ENCODE measurements around the gene HBZ. TPM values are rescaled to one million over a fixed set of nuclear protein-coding genes. Genes with fewer than 3 reads are reported as not detected.
A peak's percentile ranks its signal among the peaks of the same experiment; 100 is the strongest.

Gene HBZ
- total and polyA plus RNA-seq, 3 donors from 2014 or later: 1.1 to 9.0 (median 3.7) TPM

DNA sequence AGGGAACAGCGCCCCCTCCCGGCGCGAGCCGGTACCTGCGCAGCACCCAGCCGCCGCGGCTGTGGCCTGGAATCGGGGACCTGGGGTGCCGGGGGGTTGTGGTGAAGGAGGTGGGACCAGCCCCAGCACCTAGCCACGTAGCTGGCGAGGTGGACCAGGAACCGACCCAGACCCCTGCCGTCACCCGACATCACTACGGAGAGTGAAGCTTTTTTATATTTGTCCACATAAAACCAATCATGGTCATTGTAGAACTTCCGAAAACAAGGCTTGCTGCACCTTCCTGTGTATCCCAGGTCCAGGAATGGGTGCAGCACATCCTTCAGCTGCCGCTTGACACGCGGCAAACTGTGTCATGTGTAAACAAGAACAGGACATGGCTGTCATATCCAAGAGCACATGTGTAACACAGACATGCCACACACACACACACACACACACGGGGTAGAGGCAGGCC, 29.1 kb downstream of the HBZ start:
- no peak for DNase-seq
- Histone ChIP-seq H3K9me3 (no peaks in the 10 kb centered on the region), H3K4me3 (peak overlapping the region in 1 of 2 donors; percentile 54), H3K36me3 (ENCODE audit: low read depth, missing control alignments) (no peaks in the 10 kb centered on the region), H3K27ac (no peak overlapping the region), H3K27me3 (no peaks in the 10 kb centered on the region), H3K4me1 (peaks cover 11% of the 10 kb centered on the region)
- TF ChIP-seq, protein P1, sequence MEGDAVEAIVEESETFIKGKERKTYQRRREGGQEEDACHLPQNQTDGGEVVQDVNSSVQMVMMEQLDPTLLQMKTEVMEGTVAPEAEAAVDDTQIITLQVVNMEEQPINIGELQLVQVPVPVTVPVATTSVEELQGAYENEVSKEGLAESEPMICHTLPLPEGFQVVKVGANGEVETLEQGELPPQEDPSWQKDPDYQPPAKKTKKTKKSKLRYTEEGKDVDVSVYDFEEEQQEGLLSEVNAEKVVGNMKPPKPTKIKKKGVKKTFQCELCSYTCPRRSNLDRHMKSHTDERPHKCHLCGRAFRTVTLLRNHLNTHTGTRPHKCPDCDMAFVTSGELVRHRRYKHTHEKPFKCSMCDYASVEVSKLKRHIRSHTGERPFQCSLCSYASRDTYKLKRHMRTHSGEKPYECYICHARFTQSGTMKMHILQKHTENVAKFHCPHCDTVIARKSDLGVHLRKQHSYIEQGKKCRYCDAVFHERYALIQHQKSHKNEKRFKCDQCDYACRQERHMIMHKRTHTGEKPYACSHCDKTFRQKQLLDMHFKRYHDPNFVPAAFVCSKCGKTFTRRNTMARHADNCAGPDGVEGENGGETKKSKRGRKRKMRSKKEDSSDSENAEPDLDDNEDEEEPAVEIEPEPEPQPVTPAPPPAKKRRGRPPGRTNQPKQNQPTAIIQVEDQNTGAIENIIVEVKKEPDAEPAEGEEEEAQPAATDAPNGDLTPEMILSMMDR (IDR thresholded peaks at IDR 0.05): peak in 2 of 3 experiments; percentile 93 to 97
- no peak for TF ChIP-seq POLR2A (IDR thresholded peaks at IDR 0.05)
- intact Hi-C loops (cut with DNase I; ENCODE audit: low total_unique reads): no loop called here
- WGBS, 2 donors: 9 to 24% methylated on average over 10 of the region's 22 CpGs

DNA sequence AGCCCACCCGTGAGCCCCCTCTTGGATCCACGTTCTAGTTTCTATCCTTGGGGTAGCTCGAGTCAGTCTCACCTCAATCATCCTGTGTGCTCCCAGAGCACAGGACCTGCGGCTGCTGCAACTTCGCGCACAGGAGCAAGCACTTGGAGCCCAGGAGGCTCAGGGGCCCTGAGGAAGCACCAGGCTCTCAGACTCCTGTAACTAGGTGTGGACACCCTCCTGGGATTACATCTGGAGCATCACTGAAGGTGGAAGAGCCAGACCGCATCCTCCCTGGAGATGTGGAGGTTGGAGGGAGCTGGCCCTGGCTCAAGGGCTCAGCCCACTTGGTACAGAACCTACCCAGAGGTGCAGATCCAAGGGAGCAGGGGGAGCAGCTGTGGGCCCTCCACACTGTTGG, 30.6 kb downstream of the HBZ start:
- intact Hi-C loops (cut with DNase I; ENCODE audit: low total_unique reads): no loop called here

DNA sequence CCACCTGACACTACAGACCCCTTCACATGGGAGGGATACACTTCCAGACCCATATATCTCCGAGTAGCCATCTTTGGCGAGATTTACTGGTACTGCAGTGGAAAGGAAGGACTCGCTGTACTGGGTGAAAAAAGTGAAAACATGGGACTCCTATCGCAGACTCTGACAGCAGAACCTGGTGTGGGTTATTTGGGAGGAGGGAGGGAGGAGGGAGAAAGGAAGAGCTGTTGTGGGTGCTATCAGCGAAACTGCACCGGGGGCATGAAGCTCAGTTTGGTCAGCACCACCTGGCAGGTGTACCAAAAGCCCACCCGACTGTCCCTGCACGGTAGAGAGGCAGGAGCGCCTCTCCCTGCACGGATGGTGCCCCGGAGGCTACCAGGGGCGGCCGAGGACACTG, 32.8 kb downstream of the HBZ start:
- 77 to 79% methylated on average over 10 to 13 of the region's 13 CpGs for whole genome bisulfite sequencing, 2 donors
- TF ChIP-seq, protein P1 (IDR thresholded peaks at IDR 0.05): no peak
- TF ChIP-seq POLR2A (IDR thresholded peaks at IDR 0.05): no peak
- Histone ChIP-seq H3K4me3 (no peak overlapping the region), H3K27me3 (no peaks in the 10 kb centered on the region), H3K4me1 (peaks cover 11% of the 10 kb centered on the region), H3K36me3 (ENCODE audit: low read depth, missing control alignments) (no peaks in the 10 kb centered on the region), H3K27ac (no peak overlapping the region), H3K9me3 (no peaks in the 10 kb centered on the region)
- DNase-seq: no peak
- intact Hi-C loops (cut with DNase I; ENCODE audit: low total_unique reads): no loop called here

More for the DNA sequence above, 30.6 kb downstream of the HBZ start:
- no peaks in the 10 kb centered on the region for H3K9me3 ChIP-seq
- peaks cover 11% of the 10 kb centered on the region for H3K4me1 ChIP-seq
- DNase-seq: no peak
- no peaks in the 10 kb centered on the region for H3K36me3 ChIP-seq (ENCODE audit: low read depth, missing control alignments)
- 75 to 79% methylated on average over 7 of the region's 7 CpGs for WGBS, 2 donors
- no peaks in the 10 kb centered on the region for H3K27me3 ChIP-seq
- no peak overlapping the region for H3K4me3 ChIP-seq
- no peak for TF ChIP-seq POLR2A (IDR thresholded peaks at IDR 0.05)
- TF ChIP-seq, protein P1 (IDR thresholded peaks at IDR 0.05): no peak
- no peak overlapping the region for H3K27ac ChIP-seq

DNA sequence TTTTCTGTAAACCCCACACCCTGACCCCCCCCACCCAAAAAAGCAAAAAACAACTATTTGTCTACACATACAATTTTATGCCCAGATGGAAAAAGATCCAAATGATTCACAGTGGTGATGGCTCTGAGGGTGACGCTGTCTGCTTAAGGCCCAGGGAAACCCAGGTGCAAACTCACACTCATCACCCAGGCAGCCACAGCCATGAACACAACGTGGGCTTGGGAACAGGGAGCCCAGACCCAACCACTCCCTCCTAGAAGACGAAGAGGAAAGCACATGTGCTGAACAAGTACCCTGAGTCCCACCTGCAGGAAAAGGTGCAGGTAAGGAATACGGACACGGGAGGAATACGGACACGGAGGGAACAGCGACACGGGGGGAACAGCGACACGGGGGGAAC, 33.2 kb downstream of the HBZ start:
- Histone ChIP-seq H3K27me3 (no peaks in the 10 kb centered on the region), H3K36me3 (ENCODE audit: low read depth, missing control alignments) (no peaks in the 10 kb centered on the region), H3K27ac (no peak overlapping the region), H3K4me3 (no peak overlapping the region), H3K4me1 (peaks cover 7% of the 10 kb centered on the region), H3K9me3 (no peaks in the 10 kb centered on the region)
- intact Hi-C loops (cut with DNase I; ENCODE audit: low total_unique reads): no loop called here
- TF ChIP-seq POLR2A (IDR thresholded peaks at IDR 0.05): no peak
- TF ChIP-seq, protein P1 (IDR thresholded peaks at IDR 0.05): no peak
- 65 to 69% methylated on average over 6 of the region's 11 CpGs for WGBS, 2 donors
- no peak for DNase-seq

DNA sequence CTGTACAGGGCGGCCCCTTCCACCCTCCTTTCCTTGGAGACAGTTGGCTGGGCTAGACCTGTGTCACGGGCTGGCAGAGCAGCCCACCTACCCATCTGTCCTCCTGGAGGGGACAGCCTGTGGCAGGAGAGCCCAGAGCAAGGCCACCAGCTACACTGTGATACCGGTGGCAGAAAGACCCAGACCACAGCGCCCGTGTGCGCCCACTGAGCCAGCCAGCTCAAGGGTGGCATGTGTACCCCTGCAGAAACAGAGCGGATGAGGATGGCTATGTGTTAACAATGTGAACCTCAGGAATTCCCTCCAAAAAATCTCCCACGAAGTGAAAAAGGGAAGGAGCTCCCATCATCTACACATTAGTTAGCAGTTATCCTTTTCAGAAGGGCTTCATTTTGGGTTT, 34.9 kb downstream of the HBZ start:
- DNase-seq: no peak
- H3K9me3 ChIP-seq: no peaks in the 10 kb centered on the region
- intact Hi-C loops (cut with DNase I; ENCODE audit: low total_unique reads): no loop called here
- H3K36me3 ChIP-seq (ENCODE audit: low read depth, missing control alignments): no peaks in the 10 kb centered on the region
- H3K27ac ChIP-seq: no peak overlapping the region
- no peaks in the 10 kb centered on the region for H3K4me1 ChIP-seq
- WGBS, 2 donors: 89 to 92% methylated on average over 4 to 8 of the region's 8 CpGs
- TF ChIP-seq, protein P1 (IDR thresholded peaks at IDR 0.05): no peak
- TF ChIP-seq POLR2A (IDR thresholded peaks at IDR 0.05): no peak
- H3K4me3 ChIP-seq: no peak overlapping the region
- no peaks in the 10 kb centered on the region for H3K27me3 ChIP-seq
